GM19240 (cell line): ENCODE measurements around the gene GNL3.
"Not testable (repeated sequence)": the region's sequence is repeated elsewhere in the genome, so short reads cannot be mapped to it uniquely, and the experiment has no call there.

Source experiments
- DNase-seq: peaks from one replicate; pipeline ENCODE4 v3.0.0; 2011; ENCODE audit warnings: low spot score; ENCODE audit not compliant: insufficient read length

Gene GNL3

DNA sequence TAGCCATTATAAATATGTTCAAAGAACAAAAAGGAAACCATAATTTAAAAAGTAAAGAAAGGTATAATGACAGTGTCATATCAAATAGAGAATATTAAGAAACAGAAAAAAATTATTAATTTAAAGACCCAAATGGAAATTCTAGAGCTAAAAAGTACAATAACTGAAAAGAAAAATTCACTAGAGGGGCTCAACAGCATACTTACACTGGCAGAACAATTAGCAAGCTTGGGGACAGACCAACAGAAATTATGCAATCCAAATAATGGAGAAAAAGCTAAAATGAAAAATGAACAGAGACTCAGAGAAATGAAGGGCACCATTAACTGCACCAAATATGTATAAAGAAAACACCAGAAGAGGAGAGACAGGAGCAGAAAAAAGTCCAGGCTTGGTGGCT, 33.8 kb downstream of the GNL3 start:
- DNase-seq = no peak

- DNase-seq = no peak
These were observed 35.3 kb downstream of the GNL3 start for GRCh38 chr3:52721002-52721729.

GRCh38 chr3:52721730-52722008, 35.8 kb downstream of the GNL3 start:
- DNase-seq = no peak

DNA sequence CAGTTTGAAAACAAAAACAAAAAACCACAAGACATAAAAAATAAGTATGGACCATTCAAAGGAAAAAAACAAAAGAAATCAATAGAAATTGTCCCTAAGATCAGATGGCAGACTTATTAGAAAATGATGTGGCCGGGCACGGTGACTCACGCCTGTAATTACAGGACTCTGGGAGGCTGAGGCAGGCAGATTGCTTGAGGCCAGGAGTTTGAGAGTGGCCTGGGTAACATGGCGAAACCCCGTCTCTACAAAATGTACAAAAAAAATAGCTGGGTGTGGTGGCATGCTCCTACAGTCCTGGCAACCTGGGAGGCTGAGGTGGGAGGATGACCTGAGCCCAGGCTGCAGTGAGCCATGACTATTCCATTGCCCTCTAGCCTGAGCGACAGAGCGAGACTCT, 36.7 kb downstream of the GNL3 start:
- DNase-seq = no peak

DNA sequence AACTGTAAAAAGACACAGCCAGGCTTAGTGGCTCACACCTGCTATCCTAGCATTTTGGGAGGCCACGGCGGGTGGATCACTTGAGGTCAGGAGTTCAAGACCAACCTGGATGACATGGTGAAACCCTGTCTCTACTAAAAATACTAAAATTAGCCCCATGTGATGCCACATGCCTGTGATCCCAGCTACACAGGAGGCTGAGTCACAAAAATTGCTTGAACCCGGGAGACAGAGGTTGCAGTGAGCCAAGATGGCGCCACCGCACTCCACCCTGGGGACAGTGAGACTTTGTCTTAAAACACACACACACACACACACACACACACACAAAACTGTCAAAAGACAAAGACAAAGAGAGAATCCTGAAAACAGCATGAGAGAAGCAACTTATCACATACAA, 38.1 kb downstream of the GNL3 start:
- no peak for DNase-seq

- DNase-seq = no peak
These were observed 38.7 kb downstream of the GNL3 start for GRCh38 chr3:52724511-52724910.

DNA sequence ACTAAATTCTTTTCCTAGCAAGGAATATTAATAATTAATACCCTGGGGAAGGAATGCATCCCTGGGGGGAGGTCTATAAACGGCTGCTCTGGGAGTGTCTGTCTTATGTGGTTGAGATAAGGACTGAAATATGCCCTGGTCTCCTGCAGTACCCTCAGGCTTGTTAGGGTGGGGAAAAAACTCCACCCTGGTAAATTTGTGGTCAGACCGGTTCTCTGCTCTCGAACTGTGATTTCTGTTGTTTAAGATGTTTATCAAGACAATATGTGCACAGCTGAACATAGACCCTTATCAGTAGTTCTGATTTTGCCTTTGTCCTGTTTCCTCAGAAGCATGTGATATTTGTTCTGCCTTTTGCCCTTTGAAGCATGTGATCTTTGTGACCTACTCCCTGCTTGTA, 42.9 kb downstream of the GNL3 start:
- DNase-seq = not testable (repeated sequence)

DNA sequence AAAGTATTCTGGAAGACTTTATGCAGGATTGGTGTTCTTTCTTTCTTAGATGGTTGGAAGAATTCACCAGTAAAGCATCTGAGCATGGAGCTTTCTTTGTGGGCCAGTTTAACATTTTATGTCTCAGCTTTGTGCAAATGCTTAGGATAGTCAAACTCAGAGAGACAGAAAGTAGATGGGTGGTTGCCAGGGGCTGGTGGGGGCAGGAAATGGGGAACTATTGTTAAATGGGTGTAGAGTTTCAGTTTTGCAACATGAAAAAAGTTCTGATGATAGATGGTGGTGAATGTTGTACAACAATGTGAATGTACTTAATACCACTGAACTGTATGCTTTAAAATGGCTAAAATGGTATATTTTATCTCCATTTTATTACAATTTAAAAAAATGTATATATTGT, 44.8 kb downstream of the GNL3 start:
- no peak for DNase-seq

- DNase-seq = no peak
These were observed 45.8 kb downstream of the GNL3 start for GRCh38 chr3:52731590-52731989.

GRCh38 chr3:52733256-52733891, 47.5 kb downstream of the GNL3 start:
- no peak for DNase-seq

DNA sequence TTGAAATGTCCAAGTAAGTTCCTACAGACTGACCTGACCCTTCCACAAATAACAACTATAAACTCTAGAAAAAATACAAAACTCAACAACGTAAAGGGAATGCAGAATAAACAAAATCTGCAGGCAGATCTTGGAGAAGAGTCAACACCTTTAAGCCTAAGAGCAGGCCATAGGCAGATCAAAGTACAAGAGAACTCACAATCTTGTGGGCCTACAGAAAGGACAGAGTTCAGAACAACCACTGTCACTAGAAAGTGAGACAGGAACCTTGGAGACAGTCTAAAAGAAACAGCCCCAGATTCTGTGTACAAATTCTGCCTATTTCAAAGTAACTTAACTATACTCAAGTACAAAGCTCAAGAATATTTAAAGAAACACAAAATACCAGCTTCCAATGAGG, 53.9 kb downstream of the GNL3 start:
- DNase-seq = no peak

- no peak for DNase-seq
These were observed 56.7 kb downstream of the GNL3 start for GRCh38 chr3:52742418-52743041.

GRCh38 chr3:52743152-52743551, 57.3 kb downstream of the GNL3 start:
- no peak for DNase-seq

- no peak for DNase-seq
These were observed 57.9 kb downstream of the GNL3 start for GRCh38 chr3:52743721-52744120.
